Measurements from ENCODE around the gene CDKN3.
"Not testable (repeated sequence)": the region's sequence is repeated elsewhere in the genome, so short reads cannot be mapped to it uniquely, and the experiment has no call there.

The CDKN3 gene

DNA sequence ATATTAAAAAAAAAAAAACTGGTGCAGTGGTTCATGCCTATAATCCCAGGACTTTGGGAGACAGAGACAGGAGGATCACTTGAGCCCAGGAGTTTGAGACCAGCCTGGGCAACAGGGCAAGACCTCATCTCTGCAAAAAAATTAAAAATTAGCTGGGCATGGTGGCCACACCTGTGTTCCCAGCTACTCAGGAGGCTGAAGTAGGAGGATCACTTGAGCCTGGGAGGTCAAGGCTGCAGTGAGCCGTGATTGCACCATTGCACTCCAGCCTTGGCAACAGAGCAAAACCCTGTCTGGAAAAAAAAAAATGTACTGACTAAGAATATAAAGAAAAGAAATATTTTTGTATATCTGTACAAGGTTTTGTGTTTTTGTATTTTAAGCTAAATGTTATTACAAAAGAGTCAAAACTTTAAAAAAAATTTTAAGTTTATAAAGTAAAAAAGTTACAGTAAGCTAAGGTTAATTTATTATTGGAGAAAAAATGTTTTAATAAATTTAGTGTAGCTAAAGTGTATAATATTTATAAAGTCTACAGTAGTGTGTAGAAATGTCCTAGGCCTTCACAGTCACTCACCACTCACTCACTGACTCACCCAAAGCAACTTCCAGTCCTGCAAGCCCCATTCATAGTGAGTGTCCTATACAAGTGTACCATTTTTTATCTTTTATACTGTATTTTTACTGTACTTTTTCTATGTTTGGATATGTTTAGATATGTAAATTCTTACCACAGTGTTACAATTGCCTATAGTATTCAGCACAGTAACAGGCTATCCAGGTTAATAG lies 60.2 kb downstream of the CDKN3 start:
- not testable (repeated sequence) for DNase-seq (ENCODE audit: low read depth, low spot score)

GRCh38 chr14:54457609-54457996 lies 60.8 kb downstream of the CDKN3 start:
- no peak for DNase-seq (ENCODE audit: low read depth, low spot score)

GRCh38 chr14:54458536-54458935 lies 61.7 kb downstream of the CDKN3 start:
- DNase-seq (ENCODE audit: low read depth, low spot score) = not testable (repeated sequence)

GRCh38 chr14:54459106-54459505 lies 62.3 kb downstream of the CDKN3 start:
- DNase-seq (ENCODE audit: low read depth, low spot score) = no peak

DNA sequence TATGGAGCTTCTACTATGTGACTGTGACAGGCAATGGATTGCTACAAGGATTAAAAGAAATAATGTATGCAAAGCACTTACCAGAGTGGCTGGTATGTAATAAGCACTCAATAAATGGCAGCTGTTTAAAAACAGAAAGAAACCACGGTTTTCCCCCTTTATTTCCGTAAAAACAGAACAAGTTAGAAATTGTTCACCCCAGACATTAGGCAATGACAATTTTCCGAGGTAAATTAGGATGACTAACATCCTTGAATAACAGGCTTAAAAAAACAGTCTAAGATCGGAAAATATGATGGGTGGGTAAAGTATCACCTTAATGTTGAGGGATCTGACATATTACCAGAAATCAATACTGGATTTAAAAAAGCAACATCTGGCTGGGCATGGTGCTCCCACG lies 65.2 kb downstream of the CDKN3 start:
- DNase-seq (ENCODE audit: low read depth, low spot score) = no peak

- DNase-seq (ENCODE audit: low read depth, low spot score) = no peak
Observed at GRCh38 chr14:54465654-54466053, 68.8 kb downstream of the CDKN3 start.

DNA sequence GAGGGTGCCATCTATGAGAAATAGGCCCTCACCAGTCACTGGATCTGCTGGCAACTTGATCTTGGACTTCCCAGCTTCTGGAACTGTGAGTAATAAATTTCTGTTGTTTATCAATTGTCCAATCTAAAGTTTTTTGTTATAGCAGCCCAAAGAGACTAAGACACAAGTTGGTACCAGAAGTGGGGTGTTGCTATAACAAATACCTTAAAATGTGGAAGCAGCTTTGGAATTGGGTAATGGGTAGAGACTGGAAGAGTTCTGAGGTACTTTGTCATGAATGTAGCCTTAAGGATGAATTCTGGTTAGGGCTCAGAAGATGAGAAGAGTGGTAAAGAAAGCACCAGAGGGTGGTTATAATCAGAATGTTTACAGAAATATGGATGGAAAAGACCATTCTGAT lies 70.5 kb downstream of the CDKN3 start:
- DNase-seq (ENCODE audit: low read depth, low spot score) = no peak
